OCI-LY7 (cell line): ENCODE results near the gene PSMD13.

Source experiments
- CTCF ChIP-seq: fragments of 200-600 bp; sonication (generic); conservative IDR thresholded peaks from 2 replicates; pipeline ENCODE4 v1.5.1; 2014; ENCODE audit warnings: mild to moderate bottlenecking, antibody characterized with exemption, low read length, moderate library complexity, mixed read lengths
- EZH2phosphoT487 ChIP-seq: fragments of 200-600 bp; sonication (generic); IDR thresholded peaks from 2 replicates; pipeline ENCODE4 v1.6.1; 2018; ENCODE audit warnings: low read depth, borderline replicate concordance, mild to moderate bottlenecking, mixed run types, antibody characterized with exemption, low read length, moderate library complexity, mixed read lengths

- TF ChIP-seq CTCF, result no peak
- TF ChIP-seq EZH2phosphoT487, result no peak
These were observed 38.5 kb upstream of the PSMD13 start for GRCh38 chr11:198236-198806.
